IMR-90 (cell line): ENCODE measurements around the gene CHN2. TPM values are rescaled to one million over a fixed set of nuclear protein-coding genes. Genes with fewer than 3 reads are reported as not detected.

Source experiments
- ATAC-seq: fragments of 200-7000 bp; cut with Tn5 transposase; 2 replicates; pipeline ENCODE4 v1.9.1; 2020; ENCODE audit warnings: low read depth, mild to moderate bottlenecking, moderate library complexity
- BruUV-seq: library from RNA; stranded (reverse); fragments of 400-500 nt; replicated peaks from 2 replicates; lab custom pipeline; 2021; lab: Mats Ljungman, UMichigan
- CTCF ChIA-PET: fragments of 300-600 bp; formaldehyde crosslinking; extraction: SDS; loops from one replicate; lab custom pipeline; 2021; ENCODE audit warnings: antibody characterized with exemption; lab: Yijun Ruan, JAX
- POLR2A ChIA-PET: fragments of 300-600 bp; sonication (Branson Sonifier 250); formaldehyde crosslinking; loops from one replicate; lab custom pipeline; 2022; ENCODE audit warnings: antibody characterized with exemption; ENCODE audit not compliant: unreplicated experiment; lab: Charles Lee
- DNase-seq: peaks from one replicate; pipeline ENCODE4 v3.0.0; 2013
- H2AFZ ChIP-seq: replicated peaks from 2 replicates; pipeline ENCODE3; 2013; ENCODE audit warnings: low read length, mild to moderate bottlenecking; ENCODE audit not compliant: poor library complexity
- H2AK5ac ChIP-seq: 2 replicates; pipeline ENCODE4 v1.6.1; 2013; ENCODE audit warnings: low read depth, low read length, inconsistent platforms
- H2AK9ac ChIP-seq: replicated peaks from 2 replicates; pipeline ENCODE3; 2013; ENCODE audit warnings: mild to moderate bottlenecking, low read depth, low read length, moderate library complexity; ENCODE audit not compliant: poor library complexity
- H2BK120ac ChIP-seq: 2 replicates; pipeline ENCODE4 v1.6.1; 2013; ENCODE audit warnings: low read depth, low read length, inconsistent platforms
- H2BK15ac ChIP-seq: 3 replicates; pipeline ENCODE4 v1.6.1; 2013; ENCODE audit warnings: low read depth, low read length, inconsistent platforms
- H2BK20ac ChIP-seq: 2 replicates; pipeline ENCODE4 v1.6.1; 2013; ENCODE audit warnings: low read depth, mild to moderate bottlenecking, inconsistent platforms, low read length, moderate library complexity
- H2BK5ac ChIP-seq: 2 replicates; pipeline ENCODE4 v1.6.1; 2013; ENCODE audit warnings: mild to moderate bottlenecking, low read depth, low read length, inconsistent platforms; ENCODE audit not compliant: poor library complexity, severe bottlenecking
- H3K14ac ChIP-seq: replicated peaks from 2 replicates; pipeline ENCODE4 v1.6.1; 2013; ENCODE audit warnings: low read depth, low read length, inconsistent platforms
- H3K18ac ChIP-seq: 2 replicates; pipeline ENCODE4 v1.6.1; 2013; ENCODE audit warnings: low read depth, low read length, control low read depth
- H3K23ac ChIP-seq: 2 replicates; pipeline ENCODE4 v1.6.1; 2013; ENCODE audit warnings: low read depth, low read length, inconsistent platforms
- H3K27ac ChIP-seq: 2 replicates; pipeline ENCODE4 v1.5.1; 2013; ENCODE audit warnings: mild to moderate bottlenecking, control low read depth, low read length; ENCODE audit not compliant: insufficient read depth
- H3K27me3 ChIP-seq: 2 replicates; pipeline ENCODE4 v1.6.1; 2013; ENCODE audit warnings: low read length; ENCODE audit not compliant: control insufficient read depth, insufficient read depth
- H3K36me3 ChIP-seq: 2 replicates; pipeline ENCODE4 v1.6.1; 2013; ENCODE audit warnings: low read length, mixed read lengths; ENCODE audit not compliant: control insufficient read depth, insufficient read depth
- H3K4ac ChIP-seq: 2 replicates; pipeline ENCODE4 v1.6.1; 2013; ENCODE audit warnings: low read depth, low read length, inconsistent platforms
- H3K4me1 ChIP-seq: 2 replicates; pipeline ENCODE4 v1.6.1; 2013; ENCODE audit warnings: low read length, mixed read lengths; ENCODE audit not compliant: control insufficient read depth, insufficient read depth
- H3K4me2 ChIP-seq: 2 replicates; pipeline ENCODE4 v1.6.1; 2013; ENCODE audit warnings: low read depth, mild to moderate bottlenecking, control low read depth, low read length, moderate library complexity
- H3K4me3 ChIP-seq: 2 replicates; pipeline ENCODE4 v1.5.1; 2013; ENCODE audit warnings: low read depth, mild to moderate bottlenecking, control low read depth, low read length, moderate library complexity; ENCODE audit not compliant: insufficient read depth
- H3K56ac ChIP-seq: 2 replicates; pipeline ENCODE4 v1.6.1; 2013; ENCODE audit warnings: low read length, inconsistent platforms; ENCODE audit not compliant: insufficient read depth; ENCODE audit errors: extremely low read depth
- H3K79me1 ChIP-seq, 2 experiments: 2 replicates each; pipeline ENCODE4 v1.6.1; 2013; ENCODE audit warnings: low read length in 2 of 2, inconsistent platforms in 1 of 2, low read depth in 1 of 2
- H3K9ac ChIP-seq: 2 replicates; pipeline ENCODE4 v1.6.1; 2013; ENCODE audit warnings: low read depth, low read length, control low read depth
- H3K9me1 ChIP-seq: 2 replicates; pipeline ENCODE4 v1.6.1; 2013; ENCODE audit warnings: low read length, inconsistent platforms; ENCODE audit not compliant: insufficient read depth
- H3K9me3 ChIP-seq: 2 replicates; pipeline ENCODE4 v1.6.1; 2013; ENCODE audit warnings: low read length; ENCODE audit not compliant: control insufficient read depth, insufficient read depth
- H4K20me1 ChIP-seq: 2 replicates; pipeline ENCODE4 v1.6.1; 2013; ENCODE audit warnings: low read length, inconsistent platforms; ENCODE audit not compliant: insufficient read depth
- H4K5ac ChIP-seq: 2 replicates; pipeline ENCODE4 v1.6.1; 2013; ENCODE audit warnings: mild to moderate bottlenecking, low read depth, low read length, control low read depth
- H4K8ac ChIP-seq, 2 experiments: 2 replicates each; pipeline ENCODE4 v1.6.1; 2013; ENCODE audit warnings: low read depth in 2 of 2, low read length in 2 of 2, control low read depth in 1 of 2, inconsistent platforms in 1 of 2
- H4K91ac ChIP-seq: 2 replicates; pipeline ENCODE4 v1.6.1; 2013; ENCODE audit warnings: low read depth, low read length, inconsistent platforms; ENCODE audit not compliant: insufficient read depth
- BHLHE40 ChIP-seq: fragments of 150-350 bp; IDR thresholded peaks from 2 replicates; pipeline ENCODE4 v1.6.1; 2016; ENCODE audit warnings: mild to moderate bottlenecking, low read depth, low read length
- CEBPB ChIP-seq: IDR thresholded peaks from 2 replicates; pipeline ENCODE4 v1.6.1; 2012; ENCODE audit warnings: low read depth, low read length, improper control_type of control experiment
- CHD1 ChIP-seq: IDR thresholded peaks from 2 replicates; pipeline ENCODE4 v1.6.1; 2012; ENCODE audit warnings: low read depth, low read length, improper control_type of control experiment
- CTCF ChIP-seq: conservative IDR thresholded peaks from 2 replicates; pipeline ENCODE4 v1.5.1; 2012; ENCODE audit warnings: mild to moderate bottlenecking, low read depth, low read length, improper control_type of control experiment
- FOS ChIP-seq: fragments of 150-350 bp; IDR thresholded peaks from 2 replicates; pipeline ENCODE4 v1.6.1; 2016; ENCODE audit warnings: low read depth, low read length
- MAFK ChIP-seq: IDR thresholded peaks from 2 replicates; pipeline ENCODE4 v1.6.1; 2012; ENCODE audit warnings: low read depth, low read length, improper control_type of control experiment
- MAZ ChIP-seq: IDR thresholded peaks from 2 replicates; pipeline ENCODE4 v1.6.1; 2012; ENCODE audit warnings: low read depth, mild to moderate bottlenecking, low read length, improper control_type of control experiment, moderate library complexity, borderline replicate concordance
- MXI1 ChIP-seq: IDR thresholded peaks from 2 replicates; pipeline ENCODE4 v1.6.1; 2012; ENCODE audit warnings: low read depth, mild to moderate bottlenecking, low read length, moderate library complexity, borderline replicate concordance
- POLR2A ChIP-seq: IDR thresholded peaks from 2 replicates; pipeline ENCODE4 v1.6.1; 2012; ENCODE audit warnings: mild to moderate bottlenecking, low read depth, low read length
- RCOR1 ChIP-seq: IDR thresholded peaks from 2 replicates; pipeline ENCODE4 v1.6.1; 2012; ENCODE audit warnings: mild to moderate bottlenecking, low read length, improper control_type of control experiment; ENCODE audit not compliant: insufficient replicate concordance
- RFX5 ChIP-seq: IDR thresholded peaks from 2 replicates; pipeline ENCODE4 v1.8.0; 2012; ENCODE audit warnings: low read depth, mild to moderate bottlenecking, low read length, moderate library complexity
- SMC3 ChIP-seq: fragments of 150-350 bp; IDR thresholded peaks from 2 replicates; pipeline ENCODE4 v1.6.1; 2016; ENCODE audit warnings: low read depth, mild to moderate bottlenecking, antibody characterized with exemption, low read length, moderate library complexity
- USF2 ChIP-seq: fragments of 150-350 bp; IDR thresholded peaks from 2 replicates; pipeline ENCODE4 v1.6.1; 2017; ENCODE audit warnings: mild to moderate bottlenecking, antibody characterized with exemption, low read length, low read depth
- WGBS, 2 experiments: methylation state at CpG; one replicate each; pipeline versions ENCODE4 v1.1.5 to v1.1.7; 2013; ENCODE audit warnings: missing lambda C conversion rate in 2 of 2; ENCODE audit not compliant: insufficient read length in 1 of 2; ENCODE audit errors: extremely low coverage in 2 of 2; 5-methylcytosine and 5-hydroxymethylcytosine counted together
- dilution Hi-C: fragments of 300-500 bp; cut with HindIII; formaldehyde crosslinking; loops from one replicate; pipeline ENCODE4 v1.14.3; 2018; ENCODE audit warnings: low sequenced_read_pairs; ENCODE audit not compliant: unreplicated experiment
- in situ Hi-C: fragments of 300-500 bp; cut with MboI; formaldehyde crosslinking; loops from 3 replicates; pipeline ENCODE4 v1.14.3; 2019; ENCODE audit warnings: low sequenced_read_pairs, inconsistent platforms, mixed read lengths
- intact Hi-C: fragments of 100-400 bp; cut with micrococcal nuclease; formaldehyde crosslinking; loops from 2 replicates; pipeline ENCODE4 v1.10.0; 2022
- polyA plus RNA-seq, 3 experiments: library from polyadenylated mRNA; depleted of rRNA; stranded (reverse); fragments of >200 nt; gene quantifications; 2 replicates each; pipeline ENCODE4 v1.2.3, GENCODE V29; 2012; ENCODE audit warnings: low replicate concordance in 1 of 3
- total RNA-seq: library from RNA; depleted of rRNA; stranded (reverse); fragments of >200 nt; gene quantifications from 2 replicates; pipeline ENCODE4 v1.2.3, GENCODE V29; 2012

CHN2 gene
- total and polyA plus RNA-seq, 2 of the 4 experiments (the other 2 are of a cell fraction): not detected

- no peak overlapping the region for H2AFZ ChIP-seq
- H2AK9ac ChIP-seq: no peak overlapping the region
- no peaks in the 10 kb centered on the region for H3K4me1 ChIP-seq
- H3K9ac ChIP-seq: no peak overlapping the region
- H3K4me3 ChIP-seq: no peak overlapping the region
- H3K27ac ChIP-seq: no peak overlapping the region
- H3K4me2 ChIP-seq: no peak overlapping the region
- no peak overlapping the region for H2BK20ac ChIP-seq
- no peak overlapping the region for H3K4ac ChIP-seq
- no peak overlapping the region for H3K23ac ChIP-seq
- no peak overlapping the region for H3K56ac ChIP-seq
- dilution Hi-C loops: no loop called here
- no peak overlapping the region for H3K18ac ChIP-seq
- H2AK5ac ChIP-seq: no peak overlapping the region
- no peak overlapping the region for H4K8ac ChIP-seq
- H2BK120ac ChIP-seq: no peak overlapping the region
- H4K20me1 ChIP-seq: no peaks in the 10 kb centered on the region
- H3K27me3 ChIP-seq: no peaks in the 10 kb centered on the region
- ChIA-PET CTCF (no interaction called here), POLR2A (no interaction called here)
- TF ChIP-seq CEBPB (no peak), CHD1 (no peak), SMC3 (no peak), MXI1 (no peak), BHLHE40 (no peak), MAZ (no peak), FOS (no peak), RCOR1 (no peak), POLR2A (no peak), RFX5 (no peak), MAFK (no peak), CTCF (no peak), USF2 (no peak)
- H2BK15ac ChIP-seq: no peak overlapping the region
- intact Hi-C loops: no loop called here
- H3K36me3 ChIP-seq: no peaks in the 10 kb centered on the region
- no peak overlapping the region for H4K5ac ChIP-seq
- no peaks in the 10 kb centered on the region for H3K79me1 ChIP-seq
- H3K9me1 ChIP-seq: no peaks in the 10 kb centered on the region
- no peak overlapping the region for H4K91ac ChIP-seq
- no peak overlapping the region for H2BK5ac ChIP-seq
- no TSS peak for BruUV-seq
- in situ Hi-C loops: no loop called here
- no peak for DNase-seq
- no peaks in the 10 kb centered on the region for H3K9me3 ChIP-seq
- no peak for ATAC-seq
- no peak overlapping the region for H3K14ac ChIP-seq
- 0% methylated on average over 1 of the region's 3 CpGs; no CpG with 5 or more reads in 1 of the 2 experiments for whole genome bisulfite sequencing, 2 experiments
Observed at GRCh38 chr7:29209745-29210144, 15.2 kb downstream of the CHN2 start.
